HG02798 (cell line): Measurements from ENCODE around the gene POMGNT1.

Source experiments
- ATAC-seq: cut with Tn5 transposase; IDR thresholded peaks from one replicate; pipeline ENCODE4 v1.9.1; 2021; ENCODE audit warnings: mild to moderate bottlenecking; ENCODE audit not compliant: unreplicated experiment, poor library complexity

The POMGNT1 gene

GRCh38 chr1:46166521-46167462 lies 31.4 kb downstream of the POMGNT1 start:
- peak; percentile 48 for ATAC-seq

DNA sequence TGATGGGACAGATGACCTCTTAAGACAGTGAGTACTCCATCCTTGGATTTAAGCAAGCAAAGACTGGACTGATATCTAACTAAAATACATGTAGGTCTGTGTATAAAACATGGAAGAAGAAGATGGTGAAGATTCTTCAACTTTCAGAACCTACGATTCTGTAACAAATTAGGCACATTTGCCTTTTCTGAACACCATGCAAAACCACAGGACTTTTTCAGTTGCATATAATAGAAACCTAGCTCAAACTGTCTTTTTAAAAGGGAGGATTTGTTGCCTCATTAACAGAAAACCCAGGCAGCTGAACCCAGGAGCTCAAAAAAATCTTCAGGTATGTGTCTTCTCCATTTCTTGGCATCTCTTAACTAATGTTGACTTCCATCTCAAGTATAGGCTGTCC lies 38.0 kb downstream of the POMGNT1 start:
- no peak for ATAC-seq

DNA sequence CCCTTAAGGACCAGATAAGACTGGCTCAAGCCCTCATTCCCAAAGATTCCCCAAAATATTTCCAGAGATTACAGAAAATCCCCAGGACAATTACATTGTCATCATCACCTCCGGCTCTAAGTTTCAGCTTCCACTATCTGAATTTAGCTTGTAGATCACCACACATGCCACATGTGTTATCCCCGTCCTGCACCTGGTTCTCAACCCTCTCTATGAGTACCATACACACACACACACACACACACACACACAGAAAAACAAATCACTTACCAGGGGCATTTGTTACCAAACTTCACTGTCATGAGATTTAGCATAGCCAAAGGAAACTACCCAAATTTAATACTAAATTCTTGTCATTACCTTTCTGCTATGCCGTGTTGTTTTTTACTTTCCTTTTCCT lies 38.7 kb downstream of the POMGNT1 start:
- ATAC-seq, result peak; percentile 60

DNA sequence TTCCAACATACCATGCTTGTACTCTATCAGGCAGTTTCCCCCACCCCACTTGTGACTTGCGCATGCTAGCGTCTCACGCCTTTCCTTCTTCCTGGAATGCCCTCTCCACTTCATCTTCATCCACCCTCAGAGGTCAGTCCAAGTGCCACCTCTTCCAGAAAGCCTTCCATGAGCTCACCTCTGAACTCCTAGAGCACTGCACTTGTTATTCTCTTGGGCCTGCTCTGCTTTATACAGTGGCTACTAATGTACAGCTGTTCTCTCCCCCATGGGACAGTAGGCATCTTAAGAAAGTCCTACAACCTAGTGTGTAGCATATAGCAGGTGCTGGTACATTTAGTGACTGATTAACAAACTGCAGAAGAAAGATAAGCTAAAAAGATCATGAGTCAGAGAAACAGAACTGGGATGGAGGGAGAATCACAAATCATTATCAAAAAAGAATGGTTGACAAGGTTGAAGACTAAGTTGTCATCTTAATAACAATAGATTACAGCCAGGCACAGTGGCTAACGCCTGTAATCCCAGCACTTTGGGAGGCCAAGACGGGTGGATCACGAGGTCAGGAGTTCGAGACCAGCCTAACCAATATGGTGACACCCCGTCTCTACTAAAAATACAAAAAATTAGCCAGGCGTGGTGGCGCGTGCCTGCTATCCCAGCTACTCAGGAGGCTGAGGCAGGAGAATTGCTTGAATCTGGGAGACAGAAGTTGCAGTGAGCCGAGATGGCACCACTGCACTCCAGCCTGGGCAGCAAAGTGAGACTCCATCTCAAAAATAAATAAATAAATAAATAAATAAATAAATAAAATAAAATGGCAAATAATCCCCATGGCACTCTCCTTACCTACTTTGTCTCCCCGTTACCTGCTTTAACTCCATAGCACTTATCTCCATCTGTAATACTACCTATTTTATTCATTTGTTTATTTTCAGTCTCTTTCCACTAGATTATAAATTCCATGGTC lies 39.6 kb downstream of the POMGNT1 start:
- ATAC-seq, result peak; percentile 71

DNA sequence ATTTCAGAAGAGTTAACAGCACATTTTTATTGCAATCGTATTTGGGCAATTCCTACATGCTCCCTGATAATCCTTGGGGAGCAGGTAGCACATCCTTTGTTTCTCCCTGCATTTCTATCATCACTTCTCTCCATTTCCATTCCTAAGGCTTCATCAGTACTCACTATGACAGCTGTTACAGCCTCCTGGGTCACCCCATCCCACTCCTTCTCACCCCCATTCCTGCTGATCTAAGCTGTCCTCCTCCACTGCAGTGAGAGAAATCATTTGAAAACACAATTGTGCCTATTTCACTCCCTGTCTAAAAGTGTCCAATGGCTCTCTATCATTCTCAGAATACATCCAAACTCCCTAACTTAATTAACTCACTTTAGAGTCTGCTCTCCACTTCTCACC lies 40.3 kb downstream of the POMGNT1 start:
- no peak for ATAC-seq

GRCh38 chr1:46153732-46154131 lies 44.5 kb downstream of the POMGNT1 start:
- ATAC-seq, result no peak

- no peak for ATAC-seq
Observed at GRCh38 chr1:46153228-46153627, 45.0 kb downstream of the POMGNT1 start.

DNA sequence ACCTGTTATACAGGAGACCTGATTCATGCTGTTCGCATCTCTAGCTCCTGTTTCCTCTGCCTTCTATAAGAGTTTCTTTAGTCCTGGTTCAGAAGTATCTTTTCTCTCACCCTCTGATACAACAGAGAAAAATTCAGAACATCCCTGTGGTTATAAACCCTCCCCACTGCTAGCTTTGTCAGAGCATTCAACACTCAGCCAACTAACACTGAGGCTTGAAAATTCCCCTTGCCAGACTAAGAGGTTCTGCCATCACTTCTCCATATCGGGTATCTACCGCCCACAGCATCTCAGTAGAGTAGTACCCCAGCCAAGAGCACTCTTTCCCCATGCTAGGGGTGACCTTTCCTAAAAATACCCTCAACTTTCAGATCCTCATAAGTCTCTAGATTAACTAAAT lies 46.2 kb downstream of the POMGNT1 start:
- no peak for ATAC-seq

GRCh38 chr1:46150085-46150484 lies 48.1 kb downstream of the POMGNT1 start:
- no peak for ATAC-seq

DNA sequence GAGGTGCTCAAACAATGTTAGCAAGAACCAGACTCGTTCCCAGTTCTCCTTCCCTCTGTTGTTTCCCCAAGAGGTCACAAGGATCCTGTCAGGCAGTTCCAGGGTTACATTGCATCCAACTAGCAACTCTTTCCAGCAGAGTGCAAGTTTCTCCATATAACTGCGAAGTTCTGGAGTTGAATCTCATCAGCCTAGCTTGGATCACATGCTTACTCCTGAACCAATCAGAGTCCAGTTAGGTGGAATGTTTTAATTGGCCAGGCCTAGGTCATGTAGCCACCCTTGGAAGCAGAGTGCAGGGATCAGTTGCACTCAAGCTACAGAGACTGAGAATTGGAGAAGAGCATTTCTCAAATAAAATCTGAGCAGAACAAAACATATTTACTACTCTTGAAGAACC lies 49.9 kb downstream of the POMGNT1 start:
- no peak for ATAC-seq
